Midbrain (tissue), 1 donor: ENCODE results near the gene WASHC2C.
A peak's percentile ranks its signal among the peaks of the same experiment; 100 is the strongest.
"Not testable (repeated sequence)": the region's sequence is repeated elsewhere in the genome, so short reads cannot be mapped to it uniquely, and the experiment has no call there.

Experiments
- DNase-seq: peaks from one replicate; lab custom pipeline; 2025; lab: John Stamatoyannopoulos, UW

WASHC2C gene, protein sequence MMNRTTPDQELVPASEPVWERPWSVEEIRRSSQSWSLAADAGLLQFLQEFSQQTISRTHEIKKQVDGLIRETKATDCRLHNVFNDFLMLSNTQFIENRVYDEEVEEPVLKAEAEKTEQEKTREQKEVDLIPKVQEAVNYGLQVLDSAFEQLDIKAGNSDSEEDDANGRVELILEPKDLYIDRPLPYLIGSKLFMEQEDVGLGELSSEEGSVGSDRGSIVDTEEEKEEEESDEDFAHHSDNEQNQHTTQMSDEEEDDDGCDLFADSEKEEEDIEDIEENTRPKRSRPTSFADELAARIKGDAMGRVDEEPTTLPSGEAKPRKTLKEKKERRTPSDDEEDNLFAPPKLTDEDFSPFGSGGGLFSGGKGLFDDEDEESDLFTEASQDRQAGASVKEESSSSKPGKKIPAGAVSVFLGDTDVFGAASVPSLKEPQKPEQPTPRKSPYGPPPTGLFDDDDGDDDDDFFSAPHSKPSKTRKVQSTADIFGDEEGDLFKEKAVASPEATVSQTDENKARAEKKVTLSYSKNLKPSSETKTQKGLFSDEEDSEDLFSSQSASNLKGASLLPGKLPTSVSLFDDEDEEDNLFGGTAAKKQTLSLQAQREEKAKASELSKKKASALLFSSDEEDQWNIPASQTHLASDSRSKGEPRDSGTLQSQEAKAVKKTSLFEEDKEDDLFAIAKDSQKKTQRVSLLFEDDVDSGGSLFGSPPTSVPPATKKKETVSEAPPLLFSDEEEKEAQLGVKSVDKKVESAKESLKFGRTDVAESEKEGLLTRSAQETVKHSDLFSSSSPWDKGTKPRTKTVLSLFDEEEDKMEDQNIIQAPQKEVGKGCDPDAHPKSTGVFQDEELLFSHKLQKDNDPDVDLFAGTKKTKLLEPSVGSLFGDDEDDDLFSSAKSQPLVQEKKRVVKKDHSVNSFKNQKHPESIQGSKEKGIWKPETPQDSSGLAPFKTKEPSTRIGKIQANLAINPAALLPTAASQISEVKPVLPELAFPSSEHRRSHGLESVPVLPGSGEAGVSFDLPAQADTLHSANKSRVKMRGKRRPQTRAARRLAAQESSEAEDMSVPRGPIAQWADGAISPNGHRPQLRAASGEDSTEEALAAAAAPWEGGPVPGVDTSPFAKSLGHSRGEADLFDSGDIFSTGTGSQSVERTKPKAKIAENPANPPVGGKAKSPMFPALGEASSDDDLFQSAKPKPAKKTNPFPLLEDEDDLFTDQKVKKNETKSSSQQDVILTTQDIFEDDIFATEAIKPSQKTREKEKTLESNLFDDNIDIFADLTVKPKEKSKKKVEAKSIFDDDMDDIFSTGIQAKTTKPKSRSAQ (N-terminal part only)

DNA sequence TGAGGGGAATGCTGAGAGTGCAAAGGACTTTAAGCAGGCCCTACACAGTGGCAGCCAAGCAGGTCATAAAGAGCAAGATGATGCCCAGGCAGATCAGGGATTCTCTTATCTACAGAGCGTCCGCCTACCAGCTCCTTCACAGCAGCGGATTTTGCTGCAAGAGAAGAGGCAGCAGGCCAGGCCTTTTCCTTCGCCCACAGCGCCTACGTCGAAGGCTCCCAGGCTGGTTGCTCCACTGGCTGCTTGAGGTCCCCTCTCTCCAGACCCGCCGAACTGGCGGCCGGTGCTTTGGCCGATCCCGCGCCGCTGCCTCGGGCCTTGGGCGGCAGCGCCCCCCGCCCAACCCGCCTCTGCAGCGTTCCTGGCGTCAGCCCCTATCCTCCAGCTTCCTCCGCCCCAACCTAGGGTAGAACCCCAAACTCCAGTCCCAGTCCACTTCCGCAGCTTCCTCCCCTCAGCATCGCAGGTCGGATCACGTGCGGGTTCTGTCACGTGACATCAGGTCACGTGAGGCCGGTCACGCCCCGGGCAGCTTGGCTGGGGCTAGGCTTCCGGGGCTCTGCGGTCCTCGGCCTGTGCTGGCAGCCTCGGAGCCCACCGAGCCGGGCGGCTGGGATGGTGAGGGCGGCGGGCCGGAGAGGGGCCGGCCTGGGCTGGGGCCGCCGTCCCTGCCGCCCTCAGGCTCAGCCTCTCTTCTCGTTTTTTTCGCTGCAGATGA, at the start of gene WASHC2C:
Gene WASHC2C (plus strand): TSS at position 564 of the 718 bp plus-strand sequence. CDS start 52 bp downstream, at position 616.
- peak; percentile 85 for DNase-seq

DNA sequence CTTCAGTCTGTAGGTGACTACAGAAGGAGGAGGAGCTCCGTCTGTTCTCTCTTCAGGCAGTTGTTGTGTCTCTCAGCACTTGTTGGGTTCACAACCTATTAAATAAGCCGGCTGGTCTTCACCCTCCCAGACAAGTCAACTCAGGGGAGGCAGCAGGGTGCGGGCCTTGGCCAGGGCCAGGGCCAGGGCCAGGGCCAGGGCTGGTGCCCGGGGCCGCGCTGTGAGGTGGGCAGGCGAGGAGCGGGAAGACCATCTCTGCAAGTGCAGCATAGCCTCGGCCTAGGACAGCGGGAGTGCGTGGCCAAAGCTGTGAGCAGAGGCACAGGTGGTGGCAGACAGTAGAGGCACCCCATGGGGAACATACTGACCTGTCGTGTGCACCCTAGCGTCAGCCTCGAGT, 48.6 kb upstream of the WASHC2C start:
- DNase-seq, result not testable (repeated sequence)

DNA sequence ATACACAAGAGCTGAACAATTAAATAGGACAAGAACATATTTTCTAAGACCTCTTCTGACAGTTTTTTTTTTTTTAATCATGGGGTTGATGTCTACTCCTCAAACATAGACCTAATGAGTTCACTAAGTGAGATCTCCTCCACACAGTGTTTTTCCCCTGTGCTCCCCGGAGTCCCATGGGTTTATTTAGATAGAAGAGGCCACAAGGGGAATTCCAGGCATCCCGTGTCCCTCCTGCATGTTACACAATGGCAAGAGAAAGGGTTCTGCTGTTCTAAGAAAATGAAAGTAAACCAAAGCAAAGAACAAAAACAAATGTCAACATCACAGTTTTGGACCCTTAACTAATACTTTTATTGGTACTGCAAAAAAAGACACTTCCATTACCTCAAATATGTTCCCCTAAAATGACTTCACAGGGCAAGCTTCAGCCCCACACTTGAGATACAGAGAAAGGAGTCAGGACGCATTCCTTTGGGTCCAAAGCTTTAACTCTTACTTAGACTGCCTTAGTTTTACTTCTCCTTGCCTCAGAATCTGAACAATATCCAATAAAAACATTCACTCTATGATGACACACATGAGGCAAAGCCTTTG, 16.8 kb upstream of the WASHC2C start:
- DNase-seq, result not testable (repeated sequence)

DNA sequence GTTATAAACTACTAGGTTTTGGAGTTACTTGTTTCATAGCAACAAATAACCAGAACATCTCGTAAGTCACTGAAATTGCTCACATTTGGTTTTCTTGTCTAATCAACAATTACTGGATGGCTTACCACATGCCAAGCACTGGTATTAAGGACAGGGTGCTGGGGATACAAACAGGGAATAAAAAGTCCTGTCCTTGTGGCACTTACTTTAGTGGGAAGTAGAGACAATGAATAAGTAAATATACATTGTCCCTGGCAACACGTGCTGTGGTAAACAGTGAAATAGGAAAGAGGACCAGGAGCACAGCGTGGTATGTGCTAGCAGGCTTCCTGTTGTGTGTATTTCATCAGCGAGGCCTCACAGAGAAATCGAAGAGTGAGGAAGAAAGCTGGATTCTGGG, 15.8 kb upstream of the WASHC2C start:
- DNase-seq, result not testable (repeated sequence)

DNA sequence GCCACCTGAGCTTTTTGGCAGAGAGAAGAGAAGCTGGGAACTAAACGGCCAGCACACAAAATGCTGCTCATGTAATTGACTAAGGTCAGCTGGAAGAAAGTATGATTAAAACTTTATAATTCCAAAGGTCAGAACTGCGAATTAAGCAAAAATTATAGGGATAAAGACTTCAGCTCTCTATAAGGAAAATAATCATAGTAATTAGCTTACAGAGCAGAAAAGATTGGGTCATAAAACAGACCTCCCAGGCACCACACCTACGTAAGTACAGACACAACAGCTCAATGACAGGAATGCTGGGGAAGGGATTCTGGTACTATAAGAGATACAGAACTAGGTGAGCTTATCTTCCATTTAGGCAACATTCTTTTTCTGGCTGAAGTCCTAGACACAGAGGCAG, 10.0 kb upstream of the WASHC2C start:
- DNase-seq, result not testable (repeated sequence)

DNA sequence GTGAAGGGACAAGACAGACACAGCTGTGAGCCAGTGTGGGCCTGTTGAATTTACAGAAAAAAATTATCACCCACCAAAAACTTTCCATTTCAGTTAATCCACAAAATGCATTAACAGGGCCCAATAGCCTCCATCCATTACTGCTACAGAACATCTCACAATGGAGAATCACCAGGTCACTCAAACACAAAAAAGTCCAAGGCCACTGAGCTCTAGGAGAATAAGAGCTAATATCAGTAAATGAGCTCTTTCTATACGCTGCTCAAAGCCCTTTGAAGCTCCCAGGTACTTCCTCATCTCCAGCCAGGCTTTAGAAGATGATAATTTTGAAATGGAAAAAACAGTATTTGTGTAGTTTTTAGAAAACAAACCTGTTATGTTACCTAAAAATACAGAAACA, 9.4 kb upstream of the WASHC2C start:
- not testable (repeated sequence) for DNase-seq

DNA sequence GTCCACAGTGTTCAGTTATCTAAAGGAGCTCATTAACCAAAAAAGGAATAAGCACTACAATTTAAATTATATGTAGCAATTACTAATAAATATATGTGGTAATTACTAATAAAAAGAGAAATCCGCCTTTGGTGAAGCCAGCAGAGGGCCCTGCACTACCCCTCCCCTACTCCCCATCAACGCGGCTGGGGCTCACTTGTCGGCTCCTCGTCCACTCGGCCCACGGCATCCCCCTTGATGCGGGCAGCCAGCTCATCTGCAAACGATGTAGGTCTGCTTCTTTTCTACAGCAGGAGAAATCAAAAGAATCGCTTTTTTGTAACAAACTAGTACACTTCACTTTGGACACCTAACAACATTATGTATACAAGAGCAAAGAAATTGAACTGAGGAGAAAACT, 5.6 kb upstream of the WASHC2C start:
- not testable (repeated sequence) for DNase-seq

DNA sequence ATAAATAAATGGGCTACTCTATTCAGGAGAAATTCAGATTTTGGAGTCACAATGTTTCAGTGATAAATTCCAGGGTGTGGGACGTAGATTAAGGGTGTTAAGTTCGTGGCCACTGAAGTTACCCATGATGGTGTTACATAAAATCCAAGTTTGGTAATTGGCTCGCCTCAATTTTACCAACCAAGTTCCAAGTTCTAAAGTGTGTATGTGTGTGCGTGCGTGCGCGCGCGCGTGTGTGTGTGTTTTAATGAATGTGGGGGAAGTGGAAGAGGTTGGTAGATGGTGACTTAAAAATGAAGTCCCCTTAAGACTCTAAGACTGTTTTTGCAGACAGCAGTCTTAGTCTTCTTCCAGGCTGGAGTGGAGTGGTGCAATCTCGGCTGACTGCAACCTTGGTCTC, 3.2 kb upstream of the WASHC2C start:
- not testable (repeated sequence) for DNase-seq

DNA sequence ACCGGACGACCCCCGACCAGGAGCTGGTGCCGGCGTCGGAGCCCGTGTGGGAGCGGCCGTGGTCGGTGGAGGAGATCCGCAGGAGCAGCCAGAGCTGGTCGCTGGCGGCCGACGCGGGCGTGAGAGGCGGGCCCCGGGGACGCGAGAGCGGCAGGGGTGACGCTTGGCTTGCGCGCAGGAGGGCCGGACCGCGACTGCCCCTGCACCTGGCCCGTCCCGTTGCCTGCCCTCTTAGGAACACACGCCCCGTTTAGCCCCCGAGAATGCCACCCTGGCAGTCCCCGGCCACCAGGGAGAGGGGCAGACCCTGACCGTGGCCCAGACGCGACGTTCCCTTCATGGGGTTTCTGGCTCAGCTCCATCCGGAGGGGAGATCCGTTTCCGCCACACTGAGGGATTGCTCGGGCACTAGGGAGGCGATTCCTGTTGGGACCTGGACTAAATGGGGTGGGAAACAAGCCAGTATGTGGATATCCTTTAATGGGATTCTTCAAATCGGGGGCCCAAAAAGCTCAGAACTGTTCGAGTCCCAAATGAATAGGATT, 427 bp downstream of the WASHC2C start:
- not testable (repeated sequence) for DNase-seq

DNA sequence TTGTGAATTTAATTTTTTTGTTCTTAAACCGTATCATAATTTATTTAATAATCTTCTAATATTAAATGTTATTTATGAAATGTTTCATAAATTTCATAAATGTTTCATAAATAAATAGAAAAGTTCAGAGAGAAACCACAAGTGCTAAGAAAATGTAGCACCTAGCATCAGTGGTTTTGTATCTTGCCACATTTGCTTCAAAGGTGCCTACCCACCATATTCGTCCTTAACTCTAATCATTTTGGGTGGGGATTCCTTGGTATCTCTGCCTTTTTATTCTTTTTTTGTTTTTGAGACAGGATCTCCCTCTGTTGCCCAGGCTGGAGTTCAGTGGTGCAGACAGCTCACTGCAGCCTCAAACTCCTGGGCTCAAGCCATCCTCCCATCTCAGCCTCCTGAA, 7.4 kb downstream of the WASHC2C start:
- not testable (repeated sequence) for DNase-seq

DNA sequence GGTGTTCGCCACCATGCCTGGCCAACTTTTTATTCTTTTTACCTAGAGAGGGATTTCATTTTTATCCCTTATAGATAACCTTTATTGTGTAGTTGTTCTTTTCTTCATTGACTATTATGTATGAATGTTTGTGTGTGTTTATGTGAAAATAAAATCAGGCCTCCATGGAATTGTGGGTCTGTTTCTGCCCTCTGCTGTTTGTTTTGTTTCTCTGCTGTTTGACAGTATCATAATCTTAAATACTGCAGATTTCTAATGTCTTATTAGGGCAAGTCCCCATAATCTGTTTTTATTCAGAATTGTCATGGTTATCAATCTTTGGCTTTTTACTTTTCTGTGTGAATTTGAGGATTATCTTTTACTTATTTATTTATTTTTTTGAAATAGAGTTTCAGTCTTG, 7.8 kb downstream of the WASHC2C start:
- DNase-seq, result not testable (repeated sequence)

DNA sequence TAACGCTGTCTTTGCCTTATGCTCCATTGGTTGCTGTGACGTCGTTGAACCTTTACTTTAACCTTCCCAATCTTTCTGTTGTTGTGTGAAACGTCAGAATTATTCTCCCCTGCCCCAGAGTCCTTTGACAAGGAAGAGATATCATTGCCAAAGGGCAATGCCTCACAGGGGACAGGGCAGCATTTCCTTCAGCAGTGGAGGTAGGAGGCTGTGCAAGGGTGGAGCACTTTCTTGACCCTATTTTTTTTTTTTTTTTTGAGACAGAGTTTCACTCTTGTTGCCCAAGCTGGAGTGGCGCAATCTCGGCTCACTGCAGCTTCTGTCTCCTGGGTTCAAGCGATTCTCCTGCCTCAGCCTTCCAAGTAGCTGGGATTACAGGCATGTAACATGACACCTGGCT, 14.5 kb downstream of the WASHC2C start:
- not testable (repeated sequence) for DNase-seq

DNA sequence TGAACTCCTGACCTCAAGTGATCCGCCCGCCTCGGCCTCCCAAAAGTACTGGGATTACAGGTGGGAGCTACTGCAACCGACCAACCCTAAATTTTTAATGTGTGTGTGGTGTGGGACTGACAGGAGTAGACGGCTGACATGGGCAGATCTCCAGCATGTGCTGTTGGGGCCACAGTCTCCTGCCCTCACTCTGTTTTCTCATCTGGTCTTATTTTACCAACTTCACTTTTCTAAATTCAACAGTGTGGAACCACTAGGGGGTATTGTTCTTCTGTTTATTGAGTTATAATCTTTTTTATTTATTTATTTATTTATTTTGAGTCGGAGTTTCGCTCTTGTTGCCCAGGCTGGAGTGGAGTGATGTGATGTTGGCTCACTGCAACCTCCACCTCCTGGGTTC, 14.9 kb downstream of the WASHC2C start:
- not testable (repeated sequence) for DNase-seq

DNA sequence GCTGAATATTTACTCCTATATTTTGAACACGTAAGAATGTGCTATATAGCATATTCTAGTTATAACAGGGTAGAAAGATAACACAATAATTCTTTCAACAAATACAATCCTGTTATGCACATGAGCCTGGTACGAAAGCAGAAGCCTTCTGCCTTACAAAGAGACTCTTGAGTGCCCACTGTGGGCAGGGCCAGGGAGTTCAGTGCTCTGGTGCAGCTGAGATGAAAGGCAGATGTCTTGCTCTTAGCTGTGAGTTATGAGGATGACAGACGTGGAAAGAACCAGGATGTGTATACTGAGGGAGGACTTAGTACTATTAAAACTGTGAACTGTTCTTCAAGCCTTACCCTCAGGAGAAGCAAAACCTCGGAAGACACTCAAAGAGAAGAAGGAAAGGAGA, 24.1 kb downstream of the WASHC2C start:
- DNase-seq, result not testable (repeated sequence)

DNA sequence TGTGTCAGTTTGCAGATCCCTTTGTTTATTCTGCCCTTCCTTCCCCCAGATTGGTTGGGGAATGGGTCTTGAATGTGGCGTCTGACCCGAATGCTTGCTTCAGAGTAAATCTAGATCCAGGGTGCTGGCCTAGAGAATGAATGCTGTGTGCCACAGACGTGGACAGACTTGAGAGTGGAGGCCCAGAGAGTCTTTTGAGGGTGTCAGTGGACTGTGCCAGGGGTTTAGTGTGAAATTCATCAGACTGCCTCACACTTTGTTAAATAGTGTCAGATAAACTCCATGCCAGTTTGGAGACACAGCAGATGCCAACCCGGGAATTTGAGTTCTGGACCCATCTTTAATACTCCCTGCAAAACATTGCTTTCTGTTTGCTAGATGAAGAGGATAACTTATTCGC, 25.1 kb downstream of the WASHC2C start:
- not testable (repeated sequence) for DNase-seq

DNA sequence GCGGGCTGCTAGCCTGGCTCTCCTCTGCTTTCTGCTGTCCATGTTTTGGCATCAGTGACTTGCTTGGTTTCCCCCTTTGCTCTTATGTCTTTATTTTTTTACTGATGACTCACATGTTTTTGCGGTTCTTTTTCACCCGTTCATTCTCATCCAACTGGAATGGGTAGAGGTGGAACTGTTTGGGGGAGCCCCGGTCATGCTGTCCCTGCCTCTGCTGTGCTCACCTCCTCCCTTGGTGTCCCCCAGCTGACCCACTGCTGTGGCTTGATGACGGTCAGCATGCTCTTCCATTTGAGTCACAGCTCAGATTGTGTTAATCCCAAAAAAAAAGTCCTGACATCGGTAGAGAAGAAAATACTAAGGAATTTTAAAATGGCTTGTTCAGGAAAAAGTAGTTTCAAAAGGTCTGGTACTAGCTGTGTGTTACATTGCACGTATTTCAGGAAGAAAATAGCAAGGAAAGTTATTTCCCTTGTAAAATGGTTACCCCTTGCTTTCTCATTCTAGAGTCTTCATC, 27.0 kb downstream of the WASHC2C start:
- DNase-seq, result not testable (repeated sequence)

DNA sequence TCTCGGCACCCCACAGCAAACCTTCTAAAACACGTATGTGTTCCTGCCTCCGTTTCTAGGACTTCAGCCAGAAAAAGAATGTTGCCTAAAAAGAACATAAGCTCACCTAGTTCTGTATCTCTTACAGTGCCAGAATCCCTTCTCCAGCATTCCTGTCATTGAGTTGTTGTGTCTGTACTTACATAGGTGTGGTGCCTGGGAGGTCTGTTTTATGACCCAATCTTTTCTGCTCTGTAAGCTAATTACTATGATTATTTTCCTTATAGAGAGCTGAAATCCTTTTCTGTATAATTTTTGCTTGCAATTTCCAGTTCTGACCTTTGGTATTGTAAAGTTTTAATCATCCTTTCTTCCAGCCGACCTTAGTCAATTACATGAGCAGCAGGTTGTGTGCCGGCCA, 28.0 kb downstream of the WASHC2C start:
- not testable (repeated sequence) for DNase-seq

DNA sequence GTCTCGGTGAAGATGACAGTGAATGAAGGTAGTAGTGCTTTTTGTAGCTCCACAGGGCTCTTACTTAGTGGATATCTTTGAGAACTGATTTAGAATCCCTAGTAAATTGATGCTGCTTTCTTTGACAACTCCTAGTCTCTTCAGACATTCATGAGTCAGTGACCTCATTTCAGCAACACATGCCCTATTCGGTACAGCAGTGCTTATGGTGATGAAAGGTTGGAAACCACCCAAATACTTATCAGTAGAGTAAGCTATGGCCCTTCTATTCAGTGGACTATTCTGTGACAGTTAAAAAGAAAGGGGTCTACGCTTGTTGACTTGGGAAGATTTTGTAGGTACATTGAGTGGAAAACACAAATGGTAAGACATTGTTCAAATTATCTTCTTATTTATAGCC, 29.0 kb downstream of the WASHC2C start:
- DNase-seq, result not testable (repeated sequence)

DNA sequence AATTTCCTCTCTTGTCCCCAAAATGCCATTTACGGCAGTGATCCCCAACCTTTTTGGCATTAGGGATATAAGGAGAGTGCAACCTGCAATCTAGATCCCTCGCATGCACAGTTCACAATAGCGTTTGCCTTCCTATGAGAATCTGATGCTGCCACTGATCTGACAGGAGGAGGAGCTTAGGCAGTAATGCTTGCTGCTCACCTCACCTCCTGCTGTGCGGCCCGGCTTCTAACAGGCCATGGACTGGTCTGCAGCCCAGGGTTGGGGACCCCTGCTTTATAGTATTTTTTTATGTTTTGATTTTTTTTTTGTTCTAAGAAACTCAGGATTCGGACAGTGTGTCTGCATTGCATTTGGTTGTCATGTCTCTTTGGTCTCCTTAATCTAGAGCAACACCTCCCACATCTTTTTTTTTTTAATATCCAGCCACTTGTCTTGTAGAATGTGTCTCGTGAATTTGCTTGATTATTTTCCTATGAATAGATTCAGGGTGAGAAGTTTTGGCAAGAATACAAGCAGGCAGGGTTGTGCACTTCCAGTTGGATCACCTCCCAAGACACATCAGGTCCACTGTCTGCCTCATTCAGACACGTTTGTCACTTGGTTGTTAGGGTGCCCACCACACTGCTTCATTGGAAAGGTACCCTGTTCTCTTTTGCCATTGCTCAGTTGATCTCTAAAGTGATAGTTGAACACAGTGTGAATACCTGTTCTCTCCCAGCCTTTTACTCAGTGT, 30.8 kb downstream of the WASHC2C start:
- not testable (repeated sequence) for DNase-seq
